GM21381 (cell line): ENCODE data around the gene LRRIQ1.
"Not testable (repeated sequence)": the region's sequence is repeated elsewhere in the genome, so short reads cannot be mapped to it uniquely, and the experiment has no call there.

Experiments used
- ATAC-seq: cut with Tn5 transposase; IDR thresholded peaks from one replicate; pipeline ENCODE4 v1.9.1; 2021; ENCODE audit warnings: mild to moderate bottlenecking, moderate library complexity; ENCODE audit not compliant: unreplicated experiment

LRRIQ1 gene, protein sequence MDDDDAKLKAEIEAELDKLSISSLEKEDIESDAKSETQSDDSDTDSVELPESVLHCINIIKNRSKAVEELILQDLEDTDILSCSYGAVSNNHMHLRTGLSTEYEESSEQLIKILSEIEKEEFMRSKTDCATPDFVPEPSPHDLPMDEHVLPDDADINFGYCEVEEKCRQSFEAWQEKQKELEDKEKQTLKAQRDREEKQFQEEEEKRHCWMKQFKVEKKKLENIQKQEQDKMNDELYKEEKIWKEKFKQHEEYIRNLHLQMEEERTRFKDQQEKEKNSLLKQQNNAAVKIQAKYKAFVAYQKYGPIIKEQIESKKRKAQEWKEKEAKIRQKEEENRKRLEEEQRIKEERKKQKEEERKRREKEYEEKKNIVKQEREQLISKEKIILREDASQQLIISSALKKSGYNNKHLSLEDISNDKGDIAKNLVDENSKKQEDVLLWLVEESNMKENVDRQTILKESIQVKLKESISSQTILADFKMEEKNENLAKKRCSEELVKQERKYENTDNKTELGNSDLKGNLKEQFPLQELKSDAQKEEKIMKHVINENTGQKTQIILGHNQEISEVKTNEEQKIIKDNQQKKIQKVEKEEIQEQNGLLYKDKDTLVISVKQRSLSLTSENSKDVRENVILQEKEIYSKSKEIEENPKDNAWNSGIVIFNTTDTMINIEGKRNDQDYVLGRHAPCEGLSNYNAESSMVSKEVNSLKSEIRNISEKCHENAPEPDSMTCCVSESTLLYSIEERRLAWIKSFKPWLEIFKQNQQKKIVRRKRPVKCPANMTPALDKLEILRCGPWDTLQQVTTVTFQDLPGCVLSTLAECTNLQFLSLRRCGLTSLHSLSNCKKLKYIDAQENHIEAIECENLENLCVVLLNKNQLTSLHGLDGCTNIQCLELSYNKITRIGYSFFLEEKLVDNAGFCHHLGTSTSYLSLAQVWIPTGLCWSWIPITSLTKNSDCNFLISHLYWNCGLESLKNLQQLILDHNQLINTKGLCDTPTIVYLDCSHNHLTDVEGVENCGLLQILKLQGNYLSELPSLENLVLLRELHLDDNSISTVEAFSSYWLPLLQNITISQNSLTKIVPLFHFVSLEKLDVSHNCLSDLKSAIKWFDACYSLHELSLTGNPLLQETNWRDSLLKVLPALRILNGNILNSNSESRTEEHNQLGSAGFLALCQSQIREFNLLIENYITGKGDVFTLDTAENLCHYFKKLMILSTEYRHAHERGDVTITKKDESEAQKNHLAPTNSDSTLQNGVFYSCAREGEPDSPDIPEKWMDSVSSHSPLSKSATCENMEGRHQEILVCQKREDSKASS (N-terminal part only)

DNA sequence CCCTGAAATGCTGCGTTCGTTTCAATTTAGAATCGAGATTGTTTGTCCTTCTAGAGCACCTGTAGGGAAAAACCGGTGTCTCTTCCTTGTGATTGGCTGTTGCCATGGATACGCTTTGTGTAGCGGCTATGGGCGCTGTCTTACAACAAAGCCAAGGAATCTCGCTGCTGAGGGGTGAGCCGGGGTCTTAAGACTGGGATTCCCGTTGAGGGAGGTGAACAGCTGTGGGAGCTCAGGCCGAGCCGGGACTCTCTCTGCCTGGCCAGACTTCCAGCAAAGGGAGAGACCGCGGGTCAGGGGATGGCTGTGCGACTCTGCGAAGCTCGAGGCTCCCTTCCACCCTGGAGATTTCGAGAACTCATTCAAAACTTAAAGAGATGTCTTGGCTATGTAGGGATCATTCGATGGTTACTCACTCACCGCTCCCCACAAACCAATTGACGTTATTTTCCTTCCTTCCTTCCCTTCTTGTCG lies at the start of gene LRRIQ1, which contains the start of gene TSPAN19:
TSS of gene LRRIQ1 (plus strand) at position 118 of the 474 bp plus-strand sequence. CDS start 1,826 bp downstream, outside the sequence.
TSS of gene TSPAN19 (minus strand) at position 44 of the 474 bp plus-strand sequence. CDS start 6,331 bp downstream, outside the sequence.
- ATAC-seq: peak; percentile 98

DNA sequence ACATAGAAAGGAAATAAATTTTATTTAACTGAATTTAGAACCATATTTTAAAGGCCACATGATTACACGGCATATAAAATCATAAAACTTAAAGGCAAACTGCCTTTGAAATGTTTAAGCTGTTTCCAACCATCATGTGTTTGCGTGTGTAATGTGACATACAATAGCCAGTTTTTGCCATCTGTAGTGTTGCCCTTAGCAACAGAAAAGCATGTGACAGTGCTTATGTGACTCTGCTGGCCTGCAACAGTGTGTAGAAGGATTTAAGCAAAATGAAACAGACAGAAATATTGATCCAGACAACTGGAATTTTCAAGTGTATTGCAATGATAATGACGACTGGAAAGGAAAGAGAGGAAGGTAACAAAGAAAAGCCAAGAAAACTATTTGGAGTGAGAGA lies 49.6 kb upstream of the LRRIQ1 start:
- ATAC-seq: no peak

DNA sequence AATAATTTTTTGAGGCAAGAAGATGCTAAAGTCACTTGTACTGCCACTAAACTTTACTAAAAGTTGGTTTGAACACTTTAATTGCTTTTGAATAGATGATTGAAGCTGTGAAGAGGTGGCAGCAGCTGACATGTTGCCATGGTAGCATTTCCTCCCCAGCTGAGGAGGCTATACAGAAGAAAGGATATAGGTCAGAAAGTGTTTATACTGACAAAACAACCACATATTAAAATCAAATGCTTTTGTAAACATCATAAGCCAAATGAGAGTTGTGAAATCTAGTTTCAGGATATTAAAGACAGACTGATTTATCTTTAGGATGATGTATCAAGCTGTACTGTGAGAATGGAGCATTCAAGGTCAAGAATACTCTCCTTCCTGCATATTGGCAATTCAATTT lies 41.7 kb upstream of the LRRIQ1 start:
- no peak for ATAC-seq

DNA sequence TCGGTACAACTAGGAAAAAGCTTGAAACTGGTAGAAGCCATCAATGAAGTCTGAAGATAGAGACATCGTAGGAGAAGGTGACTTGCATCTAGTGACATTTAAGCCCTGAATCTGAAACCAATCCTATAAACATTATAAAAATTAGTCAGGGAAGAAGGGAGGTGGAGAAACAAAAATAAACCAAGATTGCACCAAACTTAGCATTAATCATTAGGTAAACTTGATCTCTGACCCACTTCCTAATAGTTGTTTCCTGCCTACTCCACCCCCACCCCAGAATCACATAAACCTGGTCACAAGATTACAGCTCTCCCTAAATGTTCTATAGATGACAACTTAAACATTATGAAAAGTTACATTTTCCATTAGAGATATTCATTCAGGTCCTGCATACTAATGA lies 40.5 kb upstream of the LRRIQ1 start:
- ATAC-seq: no peak

DNA sequence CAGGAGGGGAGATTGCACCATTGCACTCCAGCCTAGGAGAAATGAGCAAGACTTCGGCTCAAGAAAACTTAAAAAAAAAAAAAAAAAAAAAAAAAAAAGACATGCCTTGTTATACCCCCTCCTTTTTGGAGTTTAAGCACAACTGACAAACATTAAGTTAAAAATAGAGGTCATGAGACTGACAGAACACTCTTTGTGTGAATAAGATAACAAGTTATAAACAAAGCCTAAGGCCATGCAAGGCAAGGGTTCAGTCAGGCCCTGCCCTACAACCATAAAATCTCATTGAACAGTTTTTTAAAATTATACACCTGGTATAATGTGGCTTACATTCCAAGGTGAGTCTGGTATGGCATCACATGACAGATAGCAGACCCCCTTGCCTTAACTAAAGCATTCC lies 39.4 kb upstream of the LRRIQ1 start:
- no peak for ATAC-seq

DNA sequence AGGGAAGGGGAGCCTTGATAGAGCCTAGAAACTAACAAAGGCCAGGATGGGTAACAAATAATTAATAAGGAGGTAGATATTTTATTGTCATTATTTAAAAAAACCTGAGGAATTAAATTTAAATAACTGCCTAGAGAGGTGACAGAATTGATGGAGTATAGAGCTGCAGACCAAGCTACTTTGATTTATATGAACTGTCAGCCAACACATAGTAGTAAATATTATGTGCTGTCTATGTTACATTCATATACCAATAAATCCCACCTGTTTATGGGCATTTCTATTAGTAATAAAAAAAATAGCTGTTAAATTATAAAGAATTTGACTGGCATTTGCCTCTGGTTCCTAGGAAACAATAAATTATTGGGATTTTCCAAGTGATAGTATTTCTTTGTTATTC lies 37.8 kb upstream of the LRRIQ1 start:
- ATAC-seq: no peak

DNA sequence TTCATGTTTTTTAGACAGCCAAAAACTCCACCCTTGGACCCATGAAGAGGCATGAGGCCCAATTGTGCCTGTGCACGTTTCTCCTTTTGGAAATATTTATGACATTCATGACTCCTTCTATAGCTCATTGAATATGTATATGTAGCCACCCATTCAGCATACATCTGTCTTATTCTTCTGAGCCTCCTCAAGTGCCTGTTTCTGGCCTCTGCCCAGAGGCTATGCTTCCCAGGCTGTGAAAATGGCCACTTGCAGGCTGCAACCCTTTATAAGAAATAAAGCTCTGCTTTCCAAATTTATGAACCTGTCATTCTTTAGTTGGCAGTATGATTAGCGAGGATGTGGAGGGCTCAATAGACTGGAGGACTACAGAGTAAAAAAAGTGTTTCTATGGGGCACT lies 35.4 kb upstream of the LRRIQ1 start:
- no peak for ATAC-seq

DNA sequence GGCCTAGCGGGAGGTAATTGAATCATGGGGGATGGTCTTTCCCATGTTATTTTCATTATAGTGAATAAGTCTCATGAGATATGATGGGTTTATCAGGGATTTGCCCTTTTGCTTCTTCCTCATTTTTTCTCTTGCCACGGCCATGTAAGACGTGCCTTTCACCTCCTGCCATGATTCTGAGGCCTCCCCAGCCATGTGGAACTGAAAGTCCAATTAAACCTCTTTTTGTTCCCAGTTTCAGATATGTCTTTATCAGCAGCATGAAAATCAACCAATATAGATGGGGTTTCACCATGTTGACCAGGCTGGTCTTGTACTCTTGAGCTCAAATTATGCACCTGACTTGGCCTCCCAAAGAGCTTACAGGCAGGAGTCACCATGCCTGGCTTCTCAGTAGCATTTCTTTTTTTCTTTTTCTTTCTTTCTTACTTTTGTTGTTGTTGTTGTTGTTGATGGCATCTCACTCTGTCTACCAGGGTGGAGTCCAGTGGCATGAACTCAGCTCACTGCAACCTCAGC lies 33.3 kb upstream of the LRRIQ1 start:
- ATAC-seq: no peak

DNA sequence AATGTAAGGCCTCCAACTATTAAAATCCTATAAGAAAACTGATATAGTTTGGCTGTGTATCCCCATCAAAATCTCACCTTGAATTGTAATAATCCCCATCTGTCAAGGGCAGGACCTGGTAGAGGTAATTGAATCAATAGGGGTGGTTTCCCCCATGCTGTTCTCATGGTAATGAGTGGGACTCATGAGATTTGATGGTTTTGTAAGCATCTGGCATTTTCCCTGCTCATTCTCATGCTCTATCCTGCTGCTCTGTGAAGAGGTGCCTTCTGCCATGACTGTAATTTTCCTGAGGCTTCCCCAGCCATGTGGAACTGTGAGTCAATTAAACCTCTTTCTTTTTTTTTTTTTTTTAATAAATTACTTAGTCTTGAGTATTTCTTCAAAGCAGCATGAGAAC lies 31.9 kb upstream of the LRRIQ1 start:
- no peak for ATAC-seq

DNA sequence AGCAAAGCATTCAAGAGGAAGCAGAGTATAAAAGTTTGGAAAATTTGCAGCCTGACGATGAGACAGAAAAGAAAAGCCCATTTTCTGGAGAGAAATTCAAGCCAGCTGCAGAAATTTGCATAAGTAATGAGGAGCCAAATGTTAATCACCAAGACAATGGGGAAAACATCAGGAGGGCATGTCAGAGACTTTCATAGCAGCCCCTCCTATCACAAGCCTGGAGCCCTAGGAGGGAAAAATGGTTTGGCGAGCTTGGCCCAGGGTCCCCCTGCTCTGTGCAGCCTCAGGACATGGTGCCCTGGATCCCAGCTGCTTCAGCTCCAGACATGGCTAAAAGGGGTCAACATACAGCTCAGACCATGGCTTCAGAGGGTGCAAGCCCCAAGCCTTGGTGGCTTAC lies 31.1 kb upstream of the LRRIQ1 start:
- not testable (repeated sequence) for ATAC-seq

DNA sequence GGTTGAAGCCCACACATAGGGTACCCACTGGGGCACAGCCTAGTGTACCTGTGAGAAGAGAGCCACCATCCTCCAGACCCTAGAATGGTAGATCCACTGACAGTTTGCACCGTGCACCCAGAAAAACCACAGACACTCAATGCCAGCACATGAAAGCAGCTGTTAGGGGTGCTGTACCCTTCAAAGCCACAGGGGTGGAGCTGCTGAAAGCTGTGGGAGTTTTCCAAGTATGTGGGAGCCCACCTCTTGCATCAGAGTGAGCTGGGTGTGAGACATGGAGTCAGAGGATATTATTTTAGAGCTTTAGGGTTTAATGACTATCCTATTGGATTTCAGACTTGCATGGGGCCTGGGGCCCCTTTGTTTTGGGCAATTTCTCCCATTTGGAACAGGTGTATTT lies 30.5 kb upstream of the LRRIQ1 start:
- no peak for ATAC-seq

DNA sequence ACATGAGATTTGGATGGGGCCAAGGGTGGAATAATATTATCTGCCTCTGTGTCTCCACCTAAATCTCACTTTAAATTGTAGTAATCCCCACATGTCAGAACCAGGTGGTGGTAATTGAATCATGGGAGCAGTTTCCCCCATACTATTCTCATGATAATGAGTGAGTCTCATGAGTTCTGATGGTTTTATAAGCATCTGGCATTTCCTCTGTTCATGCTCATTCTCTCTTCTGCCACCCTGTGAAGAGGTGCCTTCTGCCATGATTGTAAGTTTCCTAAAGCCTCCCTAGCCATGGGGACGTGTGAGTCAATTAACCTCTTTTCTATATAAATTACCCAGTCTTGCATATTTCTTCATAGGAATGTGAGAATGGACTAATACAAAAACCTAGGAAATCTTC lies 29.9 kb upstream of the LRRIQ1 start:
- no peak for ATAC-seq

DNA sequence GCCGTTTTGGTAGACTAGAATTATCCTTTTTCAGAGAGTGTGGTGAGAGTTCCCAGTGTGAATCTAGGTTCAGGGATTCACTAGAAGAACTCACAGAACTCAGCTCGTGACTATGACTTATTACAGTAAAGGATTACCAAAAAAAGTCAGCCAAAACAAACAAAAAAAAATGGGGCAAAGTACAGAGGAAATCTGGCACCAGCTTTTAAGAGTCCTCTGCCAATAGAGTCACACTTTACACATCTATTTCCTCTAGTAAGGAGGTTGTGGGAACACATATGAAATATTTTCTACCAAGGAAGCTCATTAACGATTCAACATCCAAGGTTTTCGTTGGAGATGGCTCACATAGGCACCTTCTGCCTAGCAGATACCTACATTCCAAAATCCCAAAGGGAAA lies 28.3 kb upstream of the LRRIQ1 start:
- ATAC-seq: no peak

DNA sequence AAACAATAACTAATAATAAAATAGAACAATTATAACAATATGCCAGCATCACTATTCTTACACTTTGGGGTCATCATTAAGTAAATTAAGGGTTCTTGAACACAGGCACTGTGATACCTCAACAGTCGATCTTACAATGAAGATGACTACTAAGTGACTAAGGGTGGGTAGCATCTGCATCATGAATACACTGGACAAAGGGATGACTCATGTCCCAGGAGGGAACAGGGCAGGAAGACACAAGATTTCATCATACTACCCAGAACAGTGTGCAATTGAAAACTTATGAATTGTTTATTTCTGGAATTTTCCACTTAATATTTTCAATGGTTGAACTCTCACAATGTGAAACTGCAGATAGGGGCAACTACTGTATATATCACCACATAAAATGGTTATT lies 19.7 kb upstream of the LRRIQ1 start:
- no peak for ATAC-seq

DNA sequence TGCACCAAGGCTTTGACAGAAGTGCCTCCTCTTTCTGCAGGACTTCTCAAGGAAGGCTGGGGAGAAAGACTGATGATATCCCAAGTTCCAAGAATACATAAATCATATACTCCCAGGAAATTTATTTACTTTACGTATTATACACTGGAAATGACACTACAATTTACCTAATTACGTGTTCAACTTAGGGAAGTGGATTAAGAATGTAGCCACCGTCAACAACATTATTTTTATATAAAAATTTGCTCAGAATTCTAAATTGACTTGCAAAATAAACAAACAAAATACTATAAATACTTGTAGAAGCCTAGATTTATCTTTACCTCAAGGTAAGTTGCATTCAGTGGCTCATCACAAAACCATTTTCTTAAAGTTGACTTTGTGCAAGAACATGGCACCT lies 19.0 kb upstream of the LRRIQ1 start:
- no peak for ATAC-seq

DNA sequence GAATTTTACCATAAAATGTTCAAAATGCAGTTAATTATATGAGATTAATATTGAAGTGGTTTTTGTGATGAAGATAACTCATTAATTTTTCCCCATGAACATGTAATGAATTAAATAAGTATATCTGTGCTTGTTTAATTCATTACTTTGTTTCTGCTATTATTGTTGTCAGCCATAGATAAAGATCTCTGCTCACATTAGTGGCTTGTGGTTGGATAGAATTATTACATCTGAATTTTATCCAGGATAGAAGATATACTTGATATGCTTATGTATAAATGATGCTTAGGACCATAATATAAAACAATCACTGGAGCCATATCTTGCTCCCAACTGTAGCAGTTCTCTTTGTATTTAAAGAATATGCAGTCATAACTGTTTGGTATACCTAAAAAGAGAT lies 18.5 kb upstream of the LRRIQ1 start:
- ATAC-seq: no peak

DNA sequence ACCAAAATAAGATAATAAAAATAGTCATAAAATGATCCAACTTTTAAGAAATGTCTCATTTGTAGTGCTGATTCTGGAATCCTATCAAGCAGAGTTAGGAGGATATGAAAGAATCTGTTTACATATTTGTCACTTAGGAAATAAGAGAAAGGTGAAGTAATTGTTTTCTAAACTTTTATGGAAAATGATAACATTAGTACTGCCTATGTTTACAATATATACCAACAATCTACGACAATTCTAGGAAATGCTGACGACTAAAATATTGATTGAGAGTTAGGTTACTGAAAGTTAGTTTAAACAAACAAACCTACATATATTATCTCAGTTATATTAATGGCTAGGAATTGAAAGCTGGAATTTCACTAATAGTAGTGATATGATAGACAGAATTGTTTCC lies 18.1 kb upstream of the LRRIQ1 start:
- no peak for ATAC-seq

DNA sequence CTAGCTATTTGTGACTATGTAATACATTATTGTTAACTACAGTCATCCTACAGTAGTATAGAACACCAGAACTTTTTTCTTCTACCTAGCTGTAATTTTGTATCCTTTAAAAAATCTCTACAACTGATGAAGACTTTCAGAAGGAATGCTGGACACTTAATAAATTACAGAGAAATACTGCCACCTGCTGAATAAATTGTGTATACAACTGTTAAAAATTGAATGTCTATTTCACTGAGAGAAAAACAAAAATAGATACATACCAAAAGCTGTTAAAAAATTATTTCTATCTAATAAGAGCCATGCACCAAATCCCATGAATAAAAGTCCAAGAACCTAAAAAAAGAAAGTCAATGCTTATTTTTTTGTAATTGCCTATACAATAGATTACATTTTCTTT lies 6.7 kb upstream of the LRRIQ1 start:
- no peak for ATAC-seq

DNA sequence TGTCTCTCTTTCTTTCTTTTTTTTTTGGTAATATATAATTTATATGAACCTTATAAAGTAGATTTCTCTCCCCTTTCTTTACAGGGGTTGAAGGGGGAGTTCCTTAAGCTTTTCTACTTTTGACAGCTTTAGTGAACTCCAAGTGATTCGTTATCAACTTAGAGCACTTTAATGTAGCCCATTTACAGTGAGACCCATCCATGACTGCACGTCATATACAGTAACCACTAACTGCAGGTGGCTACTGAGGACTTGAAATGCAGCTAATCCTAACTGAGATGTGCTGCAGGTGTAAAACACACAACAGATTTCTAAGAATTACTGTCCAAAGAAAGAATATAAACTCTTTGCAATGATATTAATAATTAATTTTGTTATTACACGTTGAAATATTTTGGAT lies 582 bp downstream of the LRRIQ1 start:
- no peak for ATAC-seq

DNA sequence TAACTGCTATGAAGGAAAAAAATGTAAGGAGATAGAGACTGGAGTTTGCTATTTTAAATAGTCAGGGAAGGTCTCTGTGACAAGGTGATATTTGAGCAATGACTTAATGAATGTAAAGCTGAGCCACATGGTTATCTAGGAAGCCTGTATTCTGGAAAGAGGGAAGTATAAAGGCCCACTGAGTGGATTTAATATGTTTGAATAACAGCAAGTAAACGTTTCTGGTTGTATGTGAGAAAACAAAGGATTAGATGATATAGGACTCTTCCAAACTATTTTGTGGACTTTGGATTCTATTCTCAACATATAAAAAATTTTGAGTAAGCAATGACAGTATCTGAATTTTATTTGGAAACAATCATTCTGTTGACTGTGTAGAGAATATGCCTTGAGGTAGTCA lies 5.2 kb downstream of the LRRIQ1 start:
- no peak for ATAC-seq

DNA sequence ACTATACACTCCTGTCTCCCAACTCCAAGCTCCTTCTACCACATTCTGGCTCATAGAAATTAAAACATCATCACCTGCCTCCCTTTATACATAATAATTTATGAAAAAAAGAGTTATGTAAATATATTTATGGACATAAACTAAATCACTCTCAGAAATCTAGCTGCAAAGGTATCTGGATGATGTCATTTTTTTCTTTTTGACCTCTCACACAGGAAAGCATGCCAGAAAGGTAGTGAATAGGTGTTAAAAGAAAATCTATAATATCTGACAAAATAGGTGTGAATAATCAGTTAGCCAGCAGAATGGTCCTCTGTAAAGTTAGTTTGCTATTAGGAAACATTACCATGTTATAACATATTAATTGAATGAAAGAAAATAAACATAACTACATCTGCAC lies 7.7 kb downstream of the LRRIQ1 start:
- no peak for ATAC-seq
